ENCODE results near the gene PTX4. TPM values are rescaled to one million over a fixed set of nuclear protein-coding genes. Genes with fewer than 3 reads are reported as not detected.

The PTX4 gene
- total and polyA plus RNA-seq, 2 donors (not counting 3 experiments of a cell fraction or from before 2014, with no cell fraction given), result 0.31 TPM; not detected in 1

DNA sequence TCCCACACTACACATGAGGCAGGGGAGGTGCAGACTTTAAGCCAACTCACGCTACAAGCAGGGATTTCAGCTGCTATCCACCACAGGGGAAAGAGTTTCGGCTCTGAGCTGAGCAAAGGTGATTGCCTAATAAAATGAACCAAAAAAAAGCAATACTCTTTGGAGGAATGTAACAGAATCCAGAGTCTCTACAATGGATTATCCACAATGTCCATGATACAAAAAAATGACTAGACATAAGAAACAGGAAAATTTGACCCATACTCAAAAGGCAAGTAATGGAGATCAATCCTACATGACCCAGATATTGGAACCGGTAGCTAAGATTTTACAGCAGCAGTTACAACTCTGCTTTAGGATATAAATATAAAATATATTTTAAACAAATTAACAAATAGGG is 25.8 kb upstream of the PTX4 start:
- H3K9me1 ChIP-seq (replicated peaks; ENCODE audit: control insufficient read depth, extremely low read depth, insufficient read depth, low read length), result no peaks in the 10 kb centered on the region
- no peak overlapping the region for H3K4me2 ChIP-seq (ENCODE audit: insufficient read depth, low read length)
- ChIA-PET POLR2A (no interaction called here), CTCF (no interaction called here)
- no peak for FAIRE-seq
- H4K20me1 ChIP-seq (replicated peaks; ENCODE audit: control insufficient read depth, extremely low read depth, insufficient read depth, low read length), result no peaks in the 10 kb centered on the region
- no peaks in the 10 kb centered on the region for H3K79me2 ChIP-seq (ENCODE audit: control insufficient read depth, insufficient read depth, low read length)
- no peak overlapping the region for H3K27ac ChIP-seq (ENCODE audit: insufficient read depth, low read depth, low read length)
- dilution Hi-C loops (cut with MboI; ENCODE audit: extremely low pct_ligation_motif_present, low sequenced_read_pairs) (no loop called here), intact Hi-C loops (cut with micrococcal nuclease) (no loop called here)
- no peak overlapping the region for H3K4me3 ChIP-seq (replicated peaks in 1 of 3; ENCODE audit: insufficient read depth in 1 of 3, low read depth in 1 of 3, low read length in 3 of 3)
- peaks cover 12% of the 10 kb centered on the region for H3K4me1 ChIP-seq (ENCODE audit: control insufficient read depth, extremely low read depth, insufficient read depth, low read length)
- no peaks in the 10 kb centered on the region for H3K27me3 ChIP-seq (ENCODE audit: control insufficient read depth in 2 of 2, insufficient read depth in 2 of 2, low read length in 2 of 2)
- DNase-seq (ENCODE audit: low read depth, low spot score), result no peak
- no TSS peak for BruUV-seq (replicated peaks)
- H2AFZ ChIP-seq (ENCODE audit: low read depth, low read length), result no peak overlapping the region
- H3K36me3 ChIP-seq (ENCODE audit: control insufficient read depth in 2 of 2, extremely low read depth in 1 of 2, insufficient read depth in 2 of 2, low read length in 2 of 2), result peaks cover 5% of the 10 kb centered on the region in 2 experiments
- no peak overlapping the region for H3K9ac ChIP-seq (replicated peaks; ENCODE audit: extremely low read depth, insufficient read depth, low read length)
- no peak for TF ChIP-seq POLR2A (IDR thresholded peaks at IDR 0.05; ENCODE audit: low read depth, low read length)
- TF ChIP-seq, protein P1, sequence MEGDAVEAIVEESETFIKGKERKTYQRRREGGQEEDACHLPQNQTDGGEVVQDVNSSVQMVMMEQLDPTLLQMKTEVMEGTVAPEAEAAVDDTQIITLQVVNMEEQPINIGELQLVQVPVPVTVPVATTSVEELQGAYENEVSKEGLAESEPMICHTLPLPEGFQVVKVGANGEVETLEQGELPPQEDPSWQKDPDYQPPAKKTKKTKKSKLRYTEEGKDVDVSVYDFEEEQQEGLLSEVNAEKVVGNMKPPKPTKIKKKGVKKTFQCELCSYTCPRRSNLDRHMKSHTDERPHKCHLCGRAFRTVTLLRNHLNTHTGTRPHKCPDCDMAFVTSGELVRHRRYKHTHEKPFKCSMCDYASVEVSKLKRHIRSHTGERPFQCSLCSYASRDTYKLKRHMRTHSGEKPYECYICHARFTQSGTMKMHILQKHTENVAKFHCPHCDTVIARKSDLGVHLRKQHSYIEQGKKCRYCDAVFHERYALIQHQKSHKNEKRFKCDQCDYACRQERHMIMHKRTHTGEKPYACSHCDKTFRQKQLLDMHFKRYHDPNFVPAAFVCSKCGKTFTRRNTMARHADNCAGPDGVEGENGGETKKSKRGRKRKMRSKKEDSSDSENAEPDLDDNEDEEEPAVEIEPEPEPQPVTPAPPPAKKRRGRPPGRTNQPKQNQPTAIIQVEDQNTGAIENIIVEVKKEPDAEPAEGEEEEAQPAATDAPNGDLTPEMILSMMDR (IDR thresholded peaks at IDR 0.05; ENCODE audit: extremely low read depth in 1 of 2, insufficient read depth in 1 of 2, low read depth in 1 of 2, low read length in 2 of 2), result no peak
- TF ChIP-seq EZH2 (IDR thresholded peaks at IDR 0.05; ENCODE audit: borderline replicate concordance, low read depth, low read length, severe bottlenecking), result no peak
- TF ChIP-seq FOS (IDR thresholded peaks at IDR 0.05; ENCODE audit: borderline replicate concordance, insufficient read depth, low read length), result no peak
- TF ChIP-seq POLR2AphosphoS5 (IDR thresholded peaks at IDR 0.05; ENCODE audit: insufficient read depth, low read depth, low read length), result no peak
- no peak for TF ChIP-seq GATA2 (IDR thresholded peaks at IDR 0.05; ENCODE audit: insufficient read depth, insufficient read length, low read depth, low read length)
- TF ChIP-seq, protein P2, sequence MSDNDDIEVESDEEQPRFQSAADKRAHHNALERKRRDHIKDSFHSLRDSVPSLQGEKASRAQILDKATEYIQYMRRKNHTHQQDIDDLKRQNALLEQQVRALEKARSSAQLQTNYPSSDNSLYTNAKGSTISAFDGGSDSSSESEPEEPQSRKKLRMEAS (IDR thresholded peaks at IDR 0.05; ENCODE audit: insufficient read depth, insufficient read length), result no peak
- no peak for TF ChIP-seq MYC (IDR thresholded peaks at IDR 0.05; ENCODE audit: low read depth, low read length)
- no peak for TF ChIP-seq JUN (IDR thresholded peaks at IDR 0.05; ENCODE audit: borderline replicate concordance, insufficient read depth, insufficient read length, low read depth)
- H3K9me3 ChIP-seq (replicated peaks; ENCODE audit: control insufficient read depth, insufficient read depth, low read length), result no peaks in the 10 kb centered on the region

Measured in endothelial cell of umbilical vein (primary cell).